GM18858 (cell line): Measurements from ENCODE around the gene CNGA4.
"Not testable (repeated sequence)": the region's sequence is repeated elsewhere in the genome, so short reads cannot be mapped to it uniquely, and the experiment has no call there.

Source experiments
- ATAC-seq: cut with Tn5 transposase; IDR thresholded peaks from one replicate; pipeline ENCODE4 v1.9.1; 2021; ENCODE audit not compliant: unreplicated experiment

The CNGA4 gene

DNA sequence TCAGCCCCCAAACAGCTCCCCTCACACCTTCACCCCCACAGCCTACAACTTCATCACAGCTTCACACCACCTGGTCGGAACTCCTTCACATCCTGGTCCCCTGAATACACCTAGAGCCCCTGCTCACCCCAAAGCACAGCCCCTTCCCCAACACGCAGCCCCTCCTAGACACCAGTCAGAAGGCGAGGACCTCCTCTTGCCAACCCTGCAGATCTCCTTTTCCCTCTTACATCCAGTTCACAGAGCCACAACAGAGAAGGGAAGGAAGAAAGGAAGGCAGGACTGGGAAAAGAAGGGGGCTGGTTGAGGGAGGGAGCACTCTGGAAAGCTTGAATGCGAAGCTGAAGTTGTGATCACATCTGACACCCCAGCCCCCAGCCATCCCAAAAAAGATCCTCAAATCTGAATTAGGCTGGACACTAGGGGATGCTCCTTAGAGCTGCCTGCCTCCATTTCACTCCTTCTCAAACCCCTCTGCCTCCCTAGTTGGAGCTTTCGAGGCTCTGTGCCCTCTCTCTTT is 21.4 kb downstream of the CNGA4 start:
- no peak for ATAC-seq

DNA sequence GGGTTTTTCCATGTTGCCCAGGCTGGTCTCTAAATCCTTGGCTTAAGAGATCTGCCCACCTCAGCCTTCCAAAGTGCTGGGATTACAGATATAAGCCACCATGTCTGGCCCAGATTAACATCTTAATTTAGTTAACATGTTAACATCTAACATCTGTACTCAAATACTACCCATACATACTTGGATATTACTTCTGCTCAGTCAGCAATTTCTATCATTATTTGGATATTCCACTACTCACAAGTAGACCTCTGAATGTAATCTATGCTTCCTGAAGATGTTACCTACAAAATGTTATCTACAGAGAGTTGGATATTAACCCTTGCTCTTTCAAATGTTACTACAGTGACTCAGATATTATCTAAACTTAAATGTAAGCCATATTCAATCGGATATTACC is 24.8 kb downstream of the CNGA4 start:
- ATAC-seq = no peak

DNA sequence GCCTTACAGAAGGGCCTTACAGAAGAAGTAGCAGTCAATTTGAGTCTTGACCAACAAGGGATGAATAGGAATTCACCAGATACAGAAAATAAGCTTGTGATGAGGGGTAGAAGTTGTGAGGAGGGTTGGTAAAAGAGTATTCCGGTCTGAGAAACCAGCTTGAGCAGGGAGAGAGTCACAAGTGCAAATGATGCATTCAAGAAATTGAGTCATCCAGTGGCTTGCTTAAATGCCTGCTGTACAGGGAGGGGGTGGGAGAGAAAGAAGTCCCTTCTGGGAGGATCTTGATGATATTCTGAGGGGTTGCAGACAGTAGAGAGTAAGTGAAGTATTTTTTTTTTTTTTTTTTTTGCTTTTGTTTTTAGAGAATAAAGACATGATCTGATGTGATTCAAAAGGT is 29.9 kb downstream of the CNGA4 start:
- no peak for ATAC-seq

DNA sequence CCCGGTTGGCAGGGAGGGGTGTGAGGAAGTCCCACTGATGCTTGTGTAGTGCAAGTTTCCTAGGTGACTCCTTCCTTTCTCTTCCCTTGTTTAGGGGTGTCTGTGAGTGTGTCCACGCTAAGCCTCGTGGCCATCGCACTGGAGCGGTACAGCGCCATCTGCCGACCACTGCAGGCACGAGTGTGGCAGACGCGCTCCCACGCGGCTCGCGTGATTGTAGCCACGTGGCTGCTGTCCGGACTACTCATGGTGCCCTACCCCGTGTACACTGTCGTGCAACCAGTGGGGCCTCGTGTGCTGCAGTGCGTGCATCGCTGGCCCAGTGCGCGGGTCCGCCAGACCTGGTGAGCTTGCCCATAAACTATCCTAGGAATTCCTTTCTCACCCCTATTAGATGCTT is 31.1 kb downstream of the CNGA4 start:
- no peak for ATAC-seq

DNA sequence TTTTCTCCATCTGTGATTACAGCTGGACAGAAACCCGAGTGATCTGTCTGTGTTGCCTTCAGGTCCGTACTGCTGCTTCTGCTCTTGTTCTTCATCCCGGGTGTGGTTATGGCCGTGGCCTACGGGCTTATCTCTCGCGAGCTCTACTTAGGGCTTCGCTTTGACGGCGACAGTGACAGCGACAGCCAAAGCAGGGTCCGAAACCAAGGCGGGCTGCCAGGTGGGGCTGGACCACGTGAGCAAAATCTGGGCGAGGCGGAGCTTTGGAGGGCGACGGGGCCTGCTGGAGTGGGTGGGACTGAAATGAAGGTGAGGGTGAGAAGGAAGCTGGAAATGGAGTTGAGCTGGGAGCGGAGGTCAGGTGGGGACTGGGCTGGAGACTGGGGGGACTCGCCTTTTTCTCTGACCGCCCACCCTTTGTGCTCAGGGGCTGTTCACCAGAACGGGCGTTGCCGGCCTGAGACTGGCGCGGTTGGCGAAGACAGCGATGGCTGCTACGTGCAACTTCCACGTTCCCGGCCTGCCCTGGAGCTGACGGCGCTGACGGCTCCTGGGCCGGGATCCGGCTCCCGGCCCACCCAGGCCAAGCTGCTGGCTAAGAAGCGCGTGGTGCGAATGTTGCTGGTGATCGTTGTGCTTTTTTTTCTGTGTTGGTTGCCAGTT is 31.8 kb downstream of the CNGA4 start:
- ATAC-seq = no peak

DNA sequence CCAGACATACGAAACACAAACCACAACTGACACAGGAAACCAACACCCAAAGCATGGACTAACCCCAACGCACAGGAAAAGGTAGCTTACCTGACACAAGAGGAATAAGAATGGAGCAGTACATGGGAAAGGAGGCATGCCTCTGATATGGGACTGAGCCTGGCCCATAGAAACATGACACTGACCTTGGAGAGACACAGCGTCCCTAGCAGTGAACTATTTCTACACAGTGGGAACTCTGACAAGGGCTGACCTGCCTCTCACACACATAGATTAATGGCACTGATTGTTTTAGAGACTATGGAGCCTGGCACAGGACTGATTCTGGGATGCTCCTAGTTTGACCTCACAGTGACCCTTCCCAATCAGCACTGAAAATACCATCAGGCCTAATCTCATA is 32.7 kb downstream of the CNGA4 start:
- ATAC-seq = no peak

DNA sequence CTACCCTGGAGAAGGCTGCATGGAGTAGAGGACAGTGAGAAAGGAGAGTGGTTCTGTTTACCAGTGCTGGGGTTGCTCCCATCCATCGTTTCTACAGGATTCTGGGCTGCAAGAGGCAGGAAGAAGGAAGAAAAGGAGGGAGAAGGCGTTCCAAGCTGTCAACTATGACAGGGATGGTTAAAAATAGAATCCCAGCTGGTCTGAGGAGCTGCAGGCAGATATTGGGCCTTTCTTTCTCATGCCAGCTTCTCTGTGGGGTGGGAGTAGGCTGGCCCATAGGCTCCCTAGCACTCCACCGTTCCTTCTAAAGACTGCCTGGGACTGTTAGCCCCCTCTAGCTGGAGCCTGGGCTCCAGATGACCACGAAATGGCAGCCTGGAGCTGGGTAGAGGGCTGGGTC is 34.3 kb downstream of the CNGA4 start:
- ATAC-seq = no peak

DNA sequence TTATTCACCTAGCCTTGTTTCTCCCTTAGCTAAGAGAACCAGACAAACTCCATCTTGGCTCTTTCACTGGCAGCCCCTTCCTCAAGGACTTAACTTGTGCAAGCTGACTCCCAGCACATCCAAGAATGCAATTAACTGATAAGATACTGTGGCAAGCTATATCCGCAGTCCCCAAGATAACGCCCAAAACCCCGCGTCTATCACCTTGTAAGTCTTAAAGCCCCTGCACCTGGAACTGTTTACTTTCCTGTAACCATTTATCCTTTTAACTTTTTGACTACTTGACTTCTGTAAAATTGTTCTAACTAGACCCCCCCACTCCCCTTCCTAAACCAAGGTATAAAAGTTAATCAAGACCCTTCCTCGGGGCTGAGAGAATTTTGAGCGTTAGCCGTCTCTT is 41.9 kb downstream of the CNGA4 start:
- ATAC-seq = not testable (repeated sequence)

DNA sequence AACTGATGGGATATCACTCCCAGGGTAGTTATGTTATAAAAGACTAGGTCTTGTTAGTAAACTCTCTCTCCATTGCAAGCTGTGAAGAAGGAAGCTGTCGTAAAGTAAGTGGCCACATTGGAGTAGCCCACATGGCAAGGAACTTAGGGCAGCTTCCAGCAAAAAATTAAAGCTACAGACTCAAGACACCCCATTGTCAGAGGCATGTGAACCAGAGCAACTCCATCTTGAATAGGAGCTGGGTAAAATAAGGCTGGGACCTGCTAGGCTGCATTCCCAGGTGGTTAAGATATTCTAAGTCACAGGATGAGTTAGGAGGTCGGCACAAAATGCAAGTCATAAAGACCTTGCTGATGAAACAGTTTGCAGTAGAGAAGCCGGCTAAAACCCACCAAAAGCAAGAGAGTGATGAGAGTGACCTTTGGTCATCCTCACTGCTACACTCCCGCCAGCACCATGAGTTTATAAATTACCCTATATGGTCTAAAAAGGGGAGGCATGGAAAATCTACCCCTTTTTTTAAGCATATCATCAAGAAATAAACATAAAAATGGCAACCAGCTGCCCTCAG is 44.6 kb downstream of the CNGA4 start:
- ATAC-seq = no peak

DNA sequence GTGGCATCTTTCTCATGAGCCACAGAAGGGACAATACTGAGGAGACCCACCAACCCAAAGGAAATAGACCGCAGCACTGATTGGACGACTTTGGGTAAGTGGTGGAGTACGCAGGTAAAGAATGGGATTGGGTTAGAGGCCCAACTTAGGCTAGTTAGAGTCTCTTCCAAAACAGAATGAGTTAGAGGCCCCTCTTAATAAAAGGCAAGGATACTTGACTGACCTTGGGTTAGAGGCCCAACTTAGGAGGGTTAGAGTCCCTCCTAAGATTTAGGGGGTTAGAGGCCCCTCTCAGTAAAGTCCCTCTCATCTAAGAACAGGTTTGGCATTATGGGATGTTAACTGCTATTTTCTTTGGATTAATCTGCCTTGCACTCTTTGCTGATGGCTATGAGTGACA is 45.4 kb downstream of the CNGA4 start:
- no peak for ATAC-seq

DNA sequence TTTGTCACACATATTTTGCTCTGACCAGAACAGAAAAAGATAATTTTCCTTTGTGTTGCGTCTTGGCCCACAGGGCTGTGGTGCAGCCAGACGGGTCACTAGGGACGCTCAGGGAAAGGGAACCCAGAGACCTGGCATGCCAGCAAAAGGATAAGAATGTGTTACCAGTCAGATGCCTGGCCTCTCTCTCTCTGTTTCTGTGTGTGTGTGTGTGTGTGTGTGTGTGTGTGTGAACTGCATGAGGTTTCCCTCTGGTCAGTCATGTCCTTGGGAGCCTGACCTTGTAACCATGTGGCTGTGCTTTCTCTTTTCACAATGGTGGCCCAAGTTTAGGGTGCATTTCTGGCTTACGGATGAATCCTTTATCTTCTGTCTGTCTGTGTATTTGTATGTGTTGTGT is 46.1 kb downstream of the CNGA4 start:
- ATAC-seq = no peak
